GM12864 (cell line): ENCODE measurements around the gene U2AF2.

Experiments
- DNase-seq: peaks from one replicate; pipeline ENCODE4 v3.0.0-alpha.2; 2011; ENCODE audit warnings: low read depth
- H3K4me3 ChIP-seq: 2 replicates; pipeline ENCODE4 v1.5.1; 2011; ENCODE audit warnings: mild to moderate bottlenecking, low read depth, low read length, control low read depth
- CTCF ChIP-seq: IDR thresholded peaks from 2 replicates; pipeline ENCODE4 v1.5.1; 2011; ENCODE audit warnings: low read depth, mild to moderate bottlenecking, moderate library complexity, low read length, control low read depth, inconsistent platforms; ENCODE audit errors: missing control alignments

The U2AF2 gene

GRCh38 chr19:55654323-55654867, 440 bp upstream of the U2AF2 start:
- DNase-seq = peak; percentile 99
- peak overlapping the region; percentile 95 for H3K4me3 ChIP-seq
- no peak for TF ChIP-seq CTCF

- DNase-seq = no peak
- TF ChIP-seq CTCF = no peak
- peak overlapping the region; percentile 89 for H3K4me3 ChIP-seq
These were observed 809 bp downstream of the U2AF2 start for GRCh38 chr19:55655648-55656040.

GRCh38 chr19:55656552-55656951, 1.7 kb downstream of the U2AF2 start:
- TF ChIP-seq CTCF = no peak
- DNase-seq = no peak
- peak overlapping the region; percentile 89 for H3K4me3 ChIP-seq

- DNase-seq = no peak
- peak overlapping the region; percentile 89 for H3K4me3 ChIP-seq
- no peak for TF ChIP-seq CTCF
These were observed 2.3 kb downstream of the U2AF2 start for GRCh38 chr19:55656988-55657747.

GRCh38 chr19:55658846-55659459, 4.1 kb downstream of the U2AF2 start:
- H3K4me3 ChIP-seq = peak overlapping the region; percentile 89; the same call in 1 of the 2 replicates
- DNase-seq = no peak
- TF ChIP-seq CTCF = no peak

GRCh38 chr19:55659822-55660221, 5.0 kb downstream of the U2AF2 start:
- no peak for TF ChIP-seq CTCF
- DNase-seq = no peak
- H3K4me3 ChIP-seq = no peak overlapping the region
